Ascending aorta (tissue), 2 donors: ENCODE results near the gene TASP1. TPM values are rescaled to one million over a fixed set of nuclear protein-coding genes. Genes with fewer than 3 reads are reported as not detected.
"Not testable (repeated sequence)": the region's sequence is repeated elsewhere in the genome, so short reads cannot be mapped to it uniquely, and the experiment has no call there.

ENCODE experiments used
- DNase-seq, 2 donors: peaks; one replicate each; pipeline ENCODE4 v3.0.0-alpha.2; 2019; ENCODE audit warnings: low spot score in 2 of 2
- H3K27ac ChIP-seq, 2 donors: fragments of 200-600 bp; sonication (generic); one replicate each; pipeline ENCODE4 v1.5.1; 2016 to 2017; ENCODE audit warnings: mild to moderate bottlenecking in 1 of 2
- H3K27me3 ChIP-seq: fragments of 200-600 bp; sonication (generic); one replicate; pipeline ENCODE4 v1.5.1; 2017
- H3K36me3 ChIP-seq, 2 donors: fragments of 200-600 bp; sonication (generic); one replicate each; pipeline ENCODE4 v1.5.1; 2016
- H3K4me1 ChIP-seq, 2 donors: fragments of 200-600 bp; sonication (generic); one replicate each; pipeline ENCODE4 v1.5.1; 2016 to 2017; ENCODE audit warnings: mild to moderate bottlenecking in 1 of 2
- H3K4me3 ChIP-seq, 2 donors: fragments of 200-600 bp; sonication (generic); one replicate each; pipeline ENCODE4 v1.5.1; 2016 to 2017; ENCODE audit warnings: mild to moderate bottlenecking in 1 of 2
- H3K9me3 ChIP-seq, 2 donors: fragments of 200-600 bp; sonication (generic); one replicate each; pipeline ENCODE4 v1.5.1; 2016
- CTCF ChIP-seq, 3 experiments: fragments of 200-600 bp in 2 of 3; fragments of 450-650 bp in 1 of 3; sonication (generic) in 2 of 3; IDR thresholded peaks; one replicate each; pipeline ENCODE4 v1.5.1; 2016 to 2019; ENCODE audit warnings: antibody characterized with exemption in 3 of 3, mild to moderate bottlenecking in 1 of 3, moderate library complexity in 1 of 3
- intact Hi-C: fragments of 100-400 bp; cut with DNase I; formaldehyde crosslinking; loops from one replicate; pipeline ENCODE4 v1.15.1; 2023
- total RNA-seq: library from RNA; depleted of rRNA; stranded (reverse); fragments of >200 nt; gene quantifications from one replicate; pipeline ENCODE4 v1.1.0, GENCODE V29; 2016

The TASP1 gene
- total RNA-seq, 1 donor from 2014 or later, result 17.2 TPM

- Histone ChIP-seq H3K27ac (no peak overlapping the region), H3K27me3 (no peaks in the 10 kb centered on the region), H3K36me3 (no peaks in the 10 kb centered on the region), H3K9me3 (no peaks in the 10 kb centered on the region), H3K4me1 (no peaks in the 10 kb centered on the region), H3K4me3 (no peak overlapping the region)
- intact Hi-C loops, result no loop called here
- no peak for TF ChIP-seq CTCF (IDR thresholded peaks at IDR 0.05)
- DNase-seq, result no peak
These were observed 274.2 kb downstream of the TASP1 start for GRCh38 chr20:13364278-13365170.

GRCh38 chr20:13363473-13363872, 275.3 kb downstream of the TASP1 start:
- no peak for TF ChIP-seq CTCF (IDR thresholded peaks at IDR 0.05)
- no peak overlapping the region for H3K27ac ChIP-seq
- H3K36me3 ChIP-seq, result no peaks in the 10 kb centered on the region
- no peaks in the 10 kb centered on the region for H3K27me3 ChIP-seq
- no peaks in the 10 kb centered on the region for H3K4me1 ChIP-seq
- no peak for DNase-seq
- H3K4me3 ChIP-seq, result no peak overlapping the region
- no peaks in the 10 kb centered on the region for H3K9me3 ChIP-seq
- intact Hi-C loops, result no loop called here

- intact Hi-C loops, DNase-seq, H3K27ac ChIP-seq, H3K36me3 ChIP-seq, H3K4me3 ChIP-seq, H3K27me3 ChIP-seq, H3K9me3 ChIP-seq, H3K4me1 ChIP-seq: not testable (repeated sequence)
These were observed 276.6 kb downstream of the TASP1 start for GRCh38 chr20:13362165-13362564.

- H3K4me1 ChIP-seq, H3K36me3 ChIP-seq, H3K4me3 ChIP-seq, H3K27ac ChIP-seq, DNase-seq, intact Hi-C loops, H3K9me3 ChIP-seq, H3K27me3 ChIP-seq: not testable (repeated sequence)
These were observed 279.8 kb downstream of the TASP1 start for GRCh38 chr20:13358936-13359335.

GRCh38 chr20:13357782-13358181, 280.9 kb downstream of the TASP1 start:
- H3K36me3 ChIP-seq, DNase-seq, H3K27me3 ChIP-seq, H3K4me1 ChIP-seq, H3K4me3 ChIP-seq, H3K9me3 ChIP-seq, H3K27ac ChIP-seq, intact Hi-C loops: not testable (repeated sequence)

- TF ChIP-seq CTCF (IDR thresholded peaks at IDR 0.05), result no peak
- H3K27ac ChIP-seq, result no peak overlapping the region
- H3K27me3 ChIP-seq, result no peaks in the 10 kb centered on the region
- no peak overlapping the region for H3K4me3 ChIP-seq
- intact Hi-C loops, result no loop called here
- no peak for DNase-seq
- H3K4me1 ChIP-seq, result no peaks in the 10 kb centered on the region
- no peaks in the 10 kb centered on the region for H3K9me3 ChIP-seq
- H3K36me3 ChIP-seq, result no peaks in the 10 kb centered on the region
These were observed 282.1 kb downstream of the TASP1 start for GRCh38 chr20:13356591-13356990.

- Histone ChIP-seq H3K27me3 (no peaks in the 10 kb centered on the region), H3K9me3 (no peaks in the 10 kb centered on the region), H3K27ac (no peak overlapping the region), H3K4me1 (no peaks in the 10 kb centered on the region), H3K4me3 (no peak overlapping the region), H3K36me3 (no peaks in the 10 kb centered on the region)
- TF ChIP-seq CTCF (IDR thresholded peaks at IDR 0.05), result no peak
- intact Hi-C loops, result no loop called here
- DNase-seq, result no peak
These were observed 282.7 kb downstream of the TASP1 start for GRCh38 chr20:13355941-13356486.
